IMR-90 (cell line): ENCODE results near the gene PCAT6.

Experiments used
- BHLHE40 ChIP-seq: fragments of 150-350 bp; IDR thresholded peaks from 2 replicates; pipeline ENCODE4 v1.6.1; 2016; ENCODE audit warnings: mild to moderate bottlenecking, low read depth, low read length
- CTCF ChIP-seq: conservative IDR thresholded peaks from 2 replicates; pipeline ENCODE4 v1.5.1; 2012; ENCODE audit warnings: mild to moderate bottlenecking, low read depth, low read length, improper control_type of control experiment
- POLR2A ChIP-seq: IDR thresholded peaks from 2 replicates; pipeline ENCODE4 v1.6.1; 2012; ENCODE audit warnings: mild to moderate bottlenecking, low read depth, low read length

- TF ChIP-seq BHLHE40 (no peak), CTCF (no peak), POLR2A (no peak)
Observed at GRCh38 chr1:202781180-202781579, 29.6 kb upstream of the PCAT6 start.
